ENCODE measurements around the gene MIB2.

Gene MIB2

DNA sequence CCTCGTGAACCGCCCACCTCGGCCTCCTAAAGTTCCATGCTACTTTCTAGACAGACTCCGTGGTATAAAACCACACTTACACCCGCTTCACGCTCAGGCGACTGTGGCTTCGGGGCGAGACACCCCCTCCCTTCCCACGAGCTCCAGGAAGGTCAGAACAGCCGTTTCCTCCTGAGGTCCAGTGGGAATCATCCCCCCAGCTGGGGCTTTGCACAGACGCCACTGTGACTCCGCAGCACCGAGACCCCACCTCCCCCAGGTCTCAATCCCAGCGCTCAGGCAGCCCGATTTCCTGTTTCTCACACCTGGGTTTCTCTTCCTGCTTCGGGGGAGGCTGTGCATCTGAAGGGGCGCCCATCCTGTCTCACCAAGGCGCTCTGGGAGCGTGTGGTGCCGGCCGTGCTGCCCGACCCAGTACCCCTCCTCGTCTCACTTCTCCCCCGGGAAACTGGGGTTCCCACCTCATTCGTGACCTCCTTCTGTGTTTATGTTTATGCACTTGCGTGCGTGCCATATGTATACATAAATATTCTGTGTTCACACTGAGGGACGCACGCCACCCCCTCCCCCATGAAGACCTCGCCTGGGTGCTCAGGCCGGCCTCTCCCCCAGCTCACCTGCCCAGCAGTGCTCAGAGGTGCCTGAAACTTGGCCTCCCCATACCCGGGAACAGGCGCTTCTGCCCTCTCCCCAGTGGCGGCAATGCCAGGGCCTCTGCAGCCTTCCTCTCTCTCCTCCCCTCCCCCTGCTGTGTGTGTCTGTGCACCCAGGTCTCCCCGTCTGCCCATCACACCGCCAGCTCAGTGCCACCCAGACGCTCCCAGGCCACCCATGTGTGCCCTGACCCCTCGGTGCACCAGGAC lies 62.6 kb downstream of the MIB2 start:
- no peak for TF ChIP-seq CTCF (IDR thresholded peaks at IDR 0.05; ENCODE audit: control insufficient read depth, insufficient read depth, low read depth, low read length, missing control alignments)
- no peak for DNase-seq (ENCODE audit: low read depth)
- no peak overlapping the region for H3K4me3 ChIP-seq (ENCODE audit: control insufficient read depth, low read depth, low read length)

DNA sequence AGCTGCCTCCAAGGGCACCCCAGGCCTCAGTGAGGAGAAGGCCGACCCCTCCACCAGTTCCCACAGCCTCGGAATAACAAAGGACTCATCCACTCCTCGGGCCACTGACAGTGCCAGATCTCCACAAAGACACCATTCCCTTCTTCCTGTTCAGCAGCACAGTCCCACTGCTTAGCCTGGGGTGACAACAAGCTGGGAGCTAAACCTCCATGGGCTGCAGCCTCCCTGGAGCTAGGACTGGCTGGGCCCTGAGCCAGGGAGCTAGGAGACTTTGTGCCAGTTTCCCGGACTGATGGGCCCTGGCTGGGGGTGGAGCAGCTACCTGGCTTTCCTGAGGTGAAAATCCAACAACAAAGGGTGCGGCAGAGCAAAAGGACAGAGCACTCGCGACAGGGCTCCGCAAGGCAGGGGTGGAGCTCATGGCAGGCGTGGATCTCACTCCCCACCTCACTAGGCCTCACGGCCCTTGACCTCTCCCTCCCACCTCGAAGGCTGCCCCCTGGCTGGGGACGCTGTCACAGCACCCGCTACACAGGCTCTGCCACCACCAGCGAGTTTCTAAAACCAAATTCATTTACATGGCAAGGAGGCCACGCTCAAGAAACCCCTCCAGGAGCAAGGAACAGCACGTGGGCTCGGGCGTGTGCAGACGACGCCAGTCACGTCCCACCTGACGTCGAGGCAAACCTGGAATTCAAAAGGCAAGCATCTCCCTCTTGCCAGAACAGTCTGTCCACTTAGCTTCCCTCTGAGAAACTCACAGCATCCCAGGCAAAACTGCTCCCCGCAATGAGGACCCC lies 63.5 kb downstream of the MIB2 start:
- H3K4me3 ChIP-seq (ENCODE audit: control insufficient read depth, low read depth, low read length): no peak overlapping the region
- no peak for DNase-seq (ENCODE audit: low read depth)

More for the DNA sequence above, 63.5 kb downstream of the MIB2 start:
- peak; percentile 6 for TF ChIP-seq CTCF (IDR thresholded peaks at IDR 0.05; ENCODE audit: control insufficient read depth, insufficient read depth, low read depth, low read length, missing control alignments)
